ENCODE data around the gene OTOG. TPM values are rescaled to one million over a fixed set of nuclear protein-coding genes. Genes with fewer than 3 reads are reported as not detected.

OTOG gene
- total RNA-seq, 1 donor from 2014 or later, result not detected

- ATAC-seq, result no peak
Measured at GRCh38 chr11:17634776-17635550, 87.9 kb downstream of the OTOG start.

- no peak for ATAC-seq
Measured at GRCh38 chr11:17635551-17635938, 88.5 kb downstream of the OTOG start.

- ATAC-seq, result no peak
Measured at GRCh38 chr11:17636721-17637120, 89.7 kb downstream of the OTOG start.

- no peak for ATAC-seq
Measured at GRCh38 chr11:17637901-17638300, 90.8 kb downstream of the OTOG start.

GRCh38 chr11:17638311-17638710, 91.3 kb downstream of the OTOG start:
- ATAC-seq, result no peak

GRCh38 chr11:17639091-17639490, 92.0 kb downstream of the OTOG start:
- no peak for ATAC-seq

GRCh38 chr11:17639781-17640180, 92.7 kb downstream of the OTOG start:
- ATAC-seq, result no peak

- ATAC-seq, result no peak
Measured at GRCh38 chr11:17640493-17641164, 93.6 kb downstream of the OTOG start.

- ATAC-seq, result no peak
Measured at GRCh38 chr11:17641792-17642350, 94.8 kb downstream of the OTOG start.

- ATAC-seq, result no peak
Measured at GRCh38 chr11:17642370-17642769, 95.3 kb downstream of the OTOG start.

- no peak for ATAC-seq
Measured at GRCh38 chr11:17642980-17643379, 95.9 kb downstream of the OTOG start.

- ATAC-seq, result no peak
Measured at GRCh38 chr11:17643506-17644405, 96.7 kb downstream of the OTOG start.

GRCh38 chr11:17645190-17645970, 98.3 kb downstream of the OTOG start:
- ATAC-seq, result no peak

GRCh38 chr11:17646451-17647145, 99.5 kb downstream of the OTOG start:
- no peak for ATAC-seq

GRCh38 chr11:17648528-17648927, 101.5 kb downstream of the OTOG start:
- ATAC-seq, result no peak

- ATAC-seq, result no peak
Measured at GRCh38 chr11:17649261-17649660, 102.2 kb downstream of the OTOG start.

- ATAC-seq, result no peak
Measured at GRCh38 chr11:17649696-17650095, 102.6 kb downstream of the OTOG start.

GRCh38 chr11:17650127-17650911, 103.3 kb downstream of the OTOG start:
- no peak for ATAC-seq

GRCh38 chr11:17651061-17651460, 104.0 kb downstream of the OTOG start:
- no peak for ATAC-seq

- no peak for ATAC-seq
Measured at GRCh38 chr11:17651681-17652080, 104.6 kb downstream of the OTOG start.

GRCh38 chr11:17652556-17652955, 105.5 kb downstream of the OTOG start:
- no peak for ATAC-seq
